Thymus (tissue), 11 donors: ENCODE data around the gene SCAMP2. TPM values are rescaled to one million over a fixed set of nuclear protein-coding genes. Genes with fewer than 3 reads are reported as not detected.
A peak's percentile ranks its signal among the peaks of the same experiment; 100 is the strongest.
"Not testable (repeated sequence)": the region's sequence is repeated elsewhere in the genome, so short reads cannot be mapped to it uniquely, and the experiment has no call there.

Experiments used
- DNase-seq, 9 donors: peaks; one replicate each; pipeline ENCODE4 v3.0.0-alpha.2; 2013; ENCODE audit warnings: low spot score in 9 of 9, low read depth in 6 of 9, missing footprints in 1 of 9
- H3K27ac ChIP-seq, 2 donors: one replicate each; pipeline ENCODE4 v1.5.1; 2013; ENCODE audit warnings: control low read depth in 1 of 2, low read depth in 1 of 2, low read length in 1 of 2, mild to moderate bottlenecking in 1 of 2, moderate library complexity in 1 of 2
- H3K27me3 ChIP-seq, 2 donors: one replicate each; pipeline ENCODE4 v1.5.1; 2013; ENCODE audit warnings: low read length in 1 of 2; ENCODE audit not compliant: control insufficient read depth in 2 of 2, insufficient read depth in 1 of 2
- H3K36me3 ChIP-seq, 2 donors: one replicate each; pipeline ENCODE4 v1.5.1; 2013; ENCODE audit warnings: low read length in 1 of 2, mild to moderate bottlenecking in 1 of 2, moderate library complexity in 1 of 2; ENCODE audit not compliant: control insufficient read depth in 2 of 2, insufficient read depth in 2 of 2
- H3K4me1 ChIP-seq, 2 donors: one replicate each; pipeline ENCODE4 v1.5.1; 2013; ENCODE audit warnings: low read length in 2 of 2; ENCODE audit not compliant: control insufficient read depth in 2 of 2, insufficient read depth in 2 of 2
- H3K4me3 ChIP-seq, 2 donors: one replicate each; pipeline ENCODE4 v1.5.1; 2013; ENCODE audit warnings: low read length in 2 of 2, control low read depth in 1 of 2, mild to moderate bottlenecking in 1 of 2
- H3K9me3 ChIP-seq, 2 donors: one replicate each; pipeline ENCODE4 v1.5.1; 2013; ENCODE audit warnings: low read length in 1 of 2, mild to moderate bottlenecking in 1 of 2; ENCODE audit not compliant: control insufficient read depth in 2 of 2, insufficient read depth in 1 of 2
- WGBS: extraction: QIAGEN DNeasy Blood & Tissue Kit; methylation state at CpG from one replicate; pipeline ENCODE4 v1.1.7; 2013; 5-methylcytosine and 5-hydroxymethylcytosine counted together
- polyA plus RNA-seq: library from polyadenylated mRNA; stranded (reverse); fragments of 200-250 nt; gene quantifications from one replicate; pipeline ENCODE4 v1.2.3, GENCODE V29; 2013
- total RNA-seq: library from RNA; stranded (reverse); fragments of 120-200 nt; gene quantifications from one replicate; pipeline ENCODE4 v1.2.4, GENCODE V29; 2013
- donor health status: healthy.

The SCAMP2 gene
- total and polyA plus RNA-seq, 2 donors = 15.7 to 35.2 TPM

DNA sequence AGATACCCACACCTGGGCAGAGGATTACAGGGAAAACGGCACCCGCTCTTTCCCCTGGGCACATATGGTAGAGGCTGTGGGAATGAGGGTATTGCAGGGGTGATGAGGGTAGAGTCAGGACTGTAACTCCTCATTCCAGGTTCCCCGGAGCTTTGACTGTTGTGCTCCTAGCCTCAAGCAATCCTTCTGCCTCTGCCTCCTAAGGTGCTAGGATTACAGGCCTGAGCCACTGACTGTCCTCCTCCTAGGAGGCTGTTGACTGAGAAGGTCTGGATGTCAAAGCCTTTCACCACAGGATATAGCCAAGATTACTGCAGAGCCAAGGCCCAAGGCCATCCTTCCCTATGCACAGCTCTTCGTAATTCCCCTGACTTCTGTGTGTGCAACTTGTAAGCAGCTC lies 15.6 kb upstream of the SCAMP2 start:
- Histone ChIP-seq H3K27me3 (no peaks in the 10 kb centered on the region), H3K4me3 (no peak overlapping the region), H3K4me1 (peaks cover 11 to 21% of the 10 kb centered on the region in 2 donors), H3K27ac (no peak overlapping the region), H3K36me3 (peaks cover 8 to 18% of the 10 kb centered on the region in 2 donors), H3K9me3 (no peaks in the 10 kb centered on the region)
- 99% methylated on average over 4 of the region's 4 CpGs for WGBS
- DNase-seq = no peak

DNA sequence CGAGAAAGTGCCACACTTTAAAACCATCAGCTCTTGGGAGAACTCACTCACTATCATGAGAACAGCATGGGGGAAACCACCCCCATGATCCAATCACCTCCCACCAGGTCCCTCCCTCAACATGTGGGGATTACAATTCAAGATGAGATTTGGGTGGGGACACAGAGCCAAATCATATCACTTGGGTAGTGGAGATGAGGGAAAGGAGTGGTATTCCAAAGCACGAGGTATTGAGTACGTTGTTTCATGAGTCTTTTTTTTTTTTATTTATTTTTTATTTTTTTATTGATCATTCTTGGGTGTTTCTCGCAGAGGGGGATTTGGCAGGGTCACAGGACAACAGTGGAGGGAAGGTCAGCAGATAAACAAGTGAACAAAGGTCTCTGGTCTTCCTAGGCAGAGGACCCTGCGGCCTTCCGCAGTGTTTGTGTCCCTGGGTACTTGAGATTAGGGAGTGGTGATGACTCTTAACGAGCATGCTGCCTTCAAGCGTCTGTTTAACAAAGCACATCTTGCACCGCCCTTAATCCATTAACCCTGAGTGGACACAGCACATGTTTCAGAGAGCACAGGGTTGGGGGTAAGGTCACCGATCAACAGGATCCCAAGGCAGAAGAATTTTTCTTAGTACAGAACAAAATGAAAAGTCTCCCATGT lies 14.5 kb upstream of the SCAMP2 start:
- H3K27ac ChIP-seq = not testable (repeated sequence)

DNA sequence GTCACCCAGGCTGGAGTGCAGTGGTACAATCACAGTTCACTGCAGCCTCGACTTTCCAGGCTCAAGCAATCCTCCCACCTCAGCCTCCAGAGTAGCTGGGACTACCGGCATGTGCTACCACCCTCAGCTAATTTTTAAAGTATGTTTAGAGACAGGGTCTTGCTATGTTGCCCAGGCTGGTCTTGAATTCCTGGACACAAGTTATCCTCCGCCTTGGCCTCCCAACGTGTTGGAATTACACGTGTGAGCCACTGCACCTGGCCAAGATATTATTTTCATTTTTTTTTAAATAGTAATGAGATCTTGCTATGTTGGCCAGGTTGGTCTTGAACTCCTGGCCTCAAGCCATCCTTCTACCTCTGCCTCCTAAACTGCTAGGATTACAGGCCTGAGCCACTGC lies 12.3 kb upstream of the SCAMP2 start:
- no peaks in the 10 kb centered on the region for H3K36me3 ChIP-seq
- no peak overlapping the region for H3K27ac ChIP-seq
- 95% methylated on average over 5 of the region's 5 CpGs for WGBS
- no peaks in the 10 kb centered on the region for H3K27me3 ChIP-seq
- peaks cover 0 to 8% of the 10 kb centered on the region in 2 donors for H3K9me3 ChIP-seq
- no peak overlapping the region for H3K4me3 ChIP-seq
- H3K4me1 ChIP-seq = peaks cover 9 to 15% of the 10 kb centered on the region in 2 donors
- no peak for DNase-seq

More for the DNA sequence above, 14.5 kb upstream of the SCAMP2 start:
- Histone ChIP-seq H3K36me3 (peaks cover 5 to 10% of the 10 kb centered on the region in 2 donors), H3K4me1 (peaks cover 11 to 21% of the 10 kb centered on the region in 2 donors)
- H3K9me3 ChIP-seq, DNase-seq, H3K27me3 ChIP-seq, H3K4me3 ChIP-seq: not testable (repeated sequence)
- 95% methylated on average over 9 of the region's 10 CpGs for WGBS

DNA sequence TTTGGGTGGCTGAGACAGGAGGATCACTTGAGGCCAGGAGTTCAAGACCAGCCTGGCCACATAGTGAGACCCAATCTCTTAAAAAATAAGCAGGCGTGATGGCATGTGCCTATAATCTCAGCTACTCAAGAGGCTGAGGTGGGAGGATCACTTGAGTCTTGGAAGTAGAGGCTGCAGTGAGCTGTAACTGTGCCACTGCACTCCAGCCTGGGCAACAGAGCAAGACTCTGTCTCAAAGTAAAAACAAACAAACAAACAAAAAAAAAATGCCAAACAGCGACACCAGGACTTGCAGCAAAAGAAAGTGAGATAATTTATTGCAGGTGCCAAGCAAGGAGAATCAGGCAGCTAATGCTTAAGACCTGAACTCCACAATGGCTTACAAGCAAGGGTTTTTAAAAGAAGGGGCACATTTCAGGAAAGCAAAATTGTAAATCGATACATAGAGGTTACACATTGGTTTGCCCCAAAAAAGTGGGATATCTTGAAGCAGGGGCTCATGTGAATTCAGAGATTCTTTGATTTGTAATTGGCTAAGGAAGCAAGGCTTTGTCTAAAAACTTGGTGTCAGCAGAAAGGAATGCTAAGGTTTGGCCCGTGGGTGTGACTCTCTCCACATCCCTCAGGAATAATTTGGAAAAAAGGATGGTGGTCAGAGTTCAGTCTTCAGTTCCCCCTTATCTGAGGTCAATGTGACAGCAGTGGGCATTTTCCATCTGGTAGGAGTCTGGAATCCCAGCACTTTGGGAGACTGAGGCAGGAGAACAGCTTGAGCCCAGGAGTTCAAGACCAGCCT lies 11.5 kb upstream of the SCAMP2 start:
- H3K4me3 ChIP-seq = no peak overlapping the region
- no peak for DNase-seq
- no peaks in the 10 kb centered on the region for H3K36me3 ChIP-seq
- H3K27ac ChIP-seq = no peak overlapping the region
- 95% methylated on average over 4 of the region's 4 CpGs for WGBS
- peaks cover 6 to 10% of the 10 kb centered on the region in 2 donors for H3K4me1 ChIP-seq
- H3K9me3 ChIP-seq = peaks cover 0 to 8% of the 10 kb centered on the region in 2 donors
- no peaks in the 10 kb centered on the region for H3K27me3 ChIP-seq

DNA sequence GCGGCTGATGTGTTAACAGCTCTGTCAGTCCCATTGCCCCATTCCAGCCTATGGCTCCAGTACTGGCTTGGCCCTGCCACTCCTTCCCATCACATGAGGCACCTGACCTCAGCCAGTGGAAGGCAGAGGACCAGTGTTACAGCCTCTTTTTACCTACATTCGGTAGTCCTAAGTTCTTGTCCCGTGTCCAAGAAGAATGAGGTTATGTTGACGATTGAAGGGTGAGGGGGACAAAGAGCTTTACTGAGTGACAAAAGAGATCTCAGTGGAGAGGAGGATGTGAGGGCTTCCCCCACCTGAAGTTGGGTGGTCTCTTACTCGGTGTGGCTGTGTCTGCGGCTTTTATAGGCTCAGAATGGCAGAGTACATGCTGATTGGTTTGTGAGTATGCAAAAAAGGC lies 9.4 kb upstream of the SCAMP2 start:
- Histone ChIP-seq H3K36me3 (no peaks in the 10 kb centered on the region), H3K4me1 (no peaks in the 10 kb centered on the region), H3K9me3 (peaks cover 0 to 8% of the 10 kb centered on the region in 2 donors), H3K27ac (no peak overlapping the region), H3K27me3 (no peaks in the 10 kb centered on the region), H3K4me3 (no peak overlapping the region)
- 97% methylated on average over 6 of the region's 6 CpGs for WGBS
- DNase-seq = no peak

DNA sequence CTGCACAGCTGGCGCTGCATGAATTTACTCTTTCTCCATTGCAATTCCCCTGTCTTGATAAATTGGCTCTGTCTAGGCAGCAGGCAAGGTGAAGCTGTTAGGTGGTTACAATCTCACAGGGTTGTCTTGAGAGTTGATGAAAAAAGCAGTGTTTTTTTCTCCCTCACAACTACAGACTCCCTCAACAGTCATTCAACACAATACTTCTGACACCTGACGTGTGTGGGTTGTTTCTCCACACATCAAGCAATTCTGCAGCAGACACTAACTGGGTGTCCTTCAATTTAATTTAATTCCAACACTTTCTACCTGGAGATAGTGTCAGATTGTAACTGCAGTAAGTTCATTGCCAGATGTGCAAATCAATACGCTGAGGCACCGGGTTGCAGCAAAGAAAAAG lies 5.1 kb upstream of the SCAMP2 start:
- peaks cover 0 to 8% of the 10 kb centered on the region in 2 donors for H3K9me3 ChIP-seq
- no peak for DNase-seq
- 83% methylated on average over 4 of the region's 4 CpGs for WGBS
- H3K27me3 ChIP-seq = no peaks in the 10 kb centered on the region
- no peak overlapping the region for H3K4me3 ChIP-seq
- peaks cover 0 to 7% of the 10 kb centered on the region in 2 donors for H3K4me1 ChIP-seq
- no peaks in the 10 kb centered on the region for H3K36me3 ChIP-seq
- H3K27ac ChIP-seq = no peak overlapping the region

DNA sequence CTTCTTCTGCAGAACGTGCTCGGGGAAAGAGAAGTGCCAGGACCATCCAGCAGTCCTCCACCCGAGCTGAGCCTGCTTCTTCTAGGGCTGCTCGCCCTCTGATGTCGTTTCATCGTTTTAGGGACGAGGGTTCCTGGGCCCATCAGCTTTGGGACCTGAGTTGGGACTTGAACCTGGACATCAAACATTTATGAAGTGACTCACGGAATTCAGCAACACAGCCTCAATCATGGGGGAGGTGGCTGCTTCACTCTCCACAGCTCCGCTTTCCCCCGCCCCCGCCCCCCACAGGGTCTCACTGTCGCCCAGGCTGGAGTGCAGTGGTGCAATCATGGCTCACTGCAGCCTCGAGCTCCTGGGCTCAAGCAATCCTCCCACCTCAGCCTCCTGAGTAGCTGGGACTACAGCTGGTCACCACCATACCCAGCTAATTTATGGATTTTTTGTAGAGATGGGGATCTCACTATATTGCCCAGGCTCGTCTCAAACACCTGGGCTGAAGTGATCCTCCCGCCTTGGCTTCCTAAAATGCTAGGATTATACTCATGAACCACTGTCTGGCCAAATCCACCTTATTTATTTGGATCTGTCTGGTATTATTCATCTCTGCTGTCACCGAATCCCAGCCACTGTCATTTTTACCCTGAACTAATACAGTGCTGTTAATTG lies 725 bp upstream of the SCAMP2 start:
- Histone ChIP-seq H3K9me3 (peaks cover 0 to 2% of the 10 kb centered on the region in 2 donors), H3K27me3 (no peaks in the 10 kb centered on the region), H3K4me3 (peak overlapping the region; percentile 74 to 97), H3K27ac (peak overlapping the region; percentile 22 to 66), H3K4me1 (peaks cover 22 to 34% of the 10 kb centered on the region in 2 donors), H3K36me3 (peaks cover 0 to 5% of the 10 kb centered on the region in 2 donors)
- DNase-seq = no peak
- WGBS = 54% methylated on average over 16 of the region's 16 CpGs

DNA sequence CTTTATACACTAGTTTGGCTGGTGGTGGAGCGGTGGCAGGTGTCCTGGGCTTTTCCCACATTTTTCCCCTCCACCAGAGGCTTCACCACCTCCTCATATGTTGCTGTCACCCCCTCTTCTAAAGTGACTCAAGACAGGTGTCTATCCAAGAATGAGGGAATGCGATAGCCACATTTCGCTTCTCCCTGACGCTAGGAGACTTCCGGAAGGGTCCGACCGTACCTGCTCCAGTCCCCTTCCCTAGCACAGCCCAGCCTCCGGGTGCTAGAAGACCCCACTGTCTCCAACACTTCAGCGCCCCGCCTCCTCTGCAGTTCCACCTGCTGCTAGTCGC lies 496 bp downstream of the SCAMP2 start:
- H3K9me3 ChIP-seq = peaks cover 2 to 4% of the 10 kb centered on the region in 2 donors
- peak overlapping the region; percentile 74 to 97 for H3K4me3 ChIP-seq
- no peaks in the 10 kb centered on the region for H3K27me3 ChIP-seq
- peak overlapping the region; percentile 84 to 98 for H3K27ac ChIP-seq
- no peak for DNase-seq
- 2% methylated on average over 11 of the region's 11 CpGs for WGBS
- peaks cover 6 to 15% of the 10 kb centered on the region in 2 donors for H3K36me3 ChIP-seq
- H3K4me1 ChIP-seq = peaks cover 29 to 41% of the 10 kb centered on the region in 2 donors
